Stimulated activated CD4-positive, alpha-beta T cell treated with anti-CD3 and anti-CD28 coated beads, Interleukin-2, amount 100 ng/mL, for 48 hours (primary cell): ENCODE measurements around the gene KSR2.
"Not testable (repeated sequence)": the region's sequence is repeated elsewhere in the genome, so short reads cannot be mapped to it uniquely, and the experiment has no call there.

ENCODE experiments used
- DNase-seq, 2 donors: peaks; one replicate each; pipeline ENCODE4 v3.0.0-alpha.2; 2020

Gene KSR2

GRCh38 chr12:117967512-117967911 is 1.3 kb downstream of the KSR2 start:
- no peak for DNase-seq

- DNase-seq = no peak
Observed at GRCh38 chr12:117967043-117967442, 1.7 kb downstream of the KSR2 start.

- no peak for DNase-seq
Observed at GRCh38 chr12:117966511-117966910, 2.3 kb downstream of the KSR2 start.

GRCh38 chr12:117963836-117964235 is 5.0 kb downstream of the KSR2 start:
- no peak for DNase-seq

- DNase-seq = no peak
Observed at GRCh38 chr12:117936722-117937484, 31.9 kb downstream of the KSR2 start.

- DNase-seq = no peak
Observed at GRCh38 chr12:117933545-117933944, 35.2 kb downstream of the KSR2 start.

GRCh38 chr12:117926391-117926899 is 42.3 kb downstream of the KSR2 start:
- DNase-seq = no peak

GRCh38 chr12:117921929-117922777 is 46.6 kb downstream of the KSR2 start:
- DNase-seq = no peak

GRCh38 chr12:117919479-117919878 is 49.3 kb downstream of the KSR2 start:
- no peak for DNase-seq

- DNase-seq = no peak
Observed at GRCh38 chr12:117914686-117915085, 54.1 kb downstream of the KSR2 start.

- DNase-seq = no peak
Observed at GRCh38 chr12:117912756-117913155, 56.0 kb downstream of the KSR2 start.

- no peak for DNase-seq
Observed at GRCh38 chr12:117908411-117908810, 60.4 kb downstream of the KSR2 start.

- no peak for DNase-seq
Observed at GRCh38 chr12:117907108-117907689, 61.6 kb downstream of the KSR2 start.

- no peak for DNase-seq
Observed at GRCh38 chr12:117904051-117904450, 64.7 kb downstream of the KSR2 start.

- no peak for DNase-seq
Observed at GRCh38 chr12:117903110-117903840, 65.5 kb downstream of the KSR2 start.

GRCh38 chr12:117901631-117902030 is 67.2 kb downstream of the KSR2 start:
- no peak for DNase-seq

- DNase-seq = no peak
Observed at GRCh38 chr12:117900561-117900960, 68.2 kb downstream of the KSR2 start.

- no peak for DNase-seq
Observed at GRCh38 chr12:117897372-117898161, 71.2 kb downstream of the KSR2 start.

GRCh38 chr12:117896009-117896408 is 72.8 kb downstream of the KSR2 start:
- no peak for DNase-seq

- DNase-seq = no peak
Observed at GRCh38 chr12:117892441-117892840, 76.3 kb downstream of the KSR2 start.

- not testable (repeated sequence) for DNase-seq
Observed at GRCh38 chr12:117891265-117891664, 77.5 kb downstream of the KSR2 start.

GRCh38 chr12:117890644-117891043 is 78.1 kb downstream of the KSR2 start:
- DNase-seq = no peak
